ENCODE results near the gene TMEM97. TPM values are rescaled to one million over a fixed set of nuclear protein-coding genes. Genes with fewer than 3 reads are reported as not detected.
A peak's percentile ranks its signal among the peaks of the same experiment; 100 is the strongest.

The TMEM97 gene
- total RNA-seq, 1 donor from 2014 or later, result 60.9 TPM

GRCh38 chr17:28344435-28344901 lies 25.5 kb downstream of the TMEM97 start:
- no peak for DNase-seq (ENCODE audit: low spot score)
- Mint-ChIP-seq H3K27ac (no peak overlapping the region), H3K27me3 (ENCODE audit: insufficient read depth) (no peaks in the 10 kb centered on the region), H3K9me3 (no peaks in the 10 kb centered on the region), H3K4me1 (ENCODE audit: low read depth) (no peaks in the 10 kb centered on the region), H3K4me3 (no peak overlapping the region), H3K36me3 (ENCODE audit: low read depth) (peaks cover 45% of the 10 kb centered on the region)
- intact Hi-C loops (cut with micrococcal nuclease), result no loop called here

- Mint-ChIP-seq H3K36me3 (ENCODE audit: low read depth) (peaks cover 46% of the 10 kb centered on the region), H3K27ac (no peak overlapping the region), H3K9me3 (no peaks in the 10 kb centered on the region), H3K4me1 (ENCODE audit: low read depth) (no peaks in the 10 kb centered on the region), H3K4me3 (no peak overlapping the region), H3K27me3 (ENCODE audit: insufficient read depth) (no peaks in the 10 kb centered on the region)
- intact Hi-C loops (cut with micrococcal nuclease), result no loop called here
- no peak for DNase-seq (ENCODE audit: low spot score)
These were observed 26.6 kb downstream of the TMEM97 start for GRCh38 chr17:28345419-28346198.

GRCh38 chr17:28346199-28346580 lies 27.2 kb downstream of the TMEM97 start:
- Mint-ChIP-seq H3K9me3 (no peaks in the 10 kb centered on the region), H3K4me1 (ENCODE audit: low read depth) (no peaks in the 10 kb centered on the region), H3K27ac (no peak overlapping the region), H3K36me3 (ENCODE audit: low read depth) (peaks cover 50% of the 10 kb centered on the region), H3K27me3 (ENCODE audit: insufficient read depth) (no peaks in the 10 kb centered on the region), H3K4me3 (no peak overlapping the region)
- intact Hi-C loops (cut with micrococcal nuclease), result no loop called here
- no peak for DNase-seq (ENCODE audit: low spot score)

- Mint-ChIP-seq H3K4me1 (ENCODE audit: low read depth) (no peaks in the 10 kb centered on the region), H3K9me3 (no peaks in the 10 kb centered on the region), H3K4me3 (no peak overlapping the region), H3K27ac (no peak overlapping the region), H3K36me3 (ENCODE audit: low read depth) (peaks cover 56% of the 10 kb centered on the region), H3K27me3 (ENCODE audit: insufficient read depth) (no peaks in the 10 kb centered on the region)
- DNase-seq (ENCODE audit: low spot score), result no peak
- intact Hi-C loops (cut with micrococcal nuclease), result no loop called here
These were observed 27.8 kb downstream of the TMEM97 start for GRCh38 chr17:28346746-28347246.

- no peaks in the 10 kb centered on the region for H3K4me1 Mint-ChIP-seq (ENCODE audit: low read depth)
- no peak overlapping the region for H3K4me3 Mint-ChIP-seq
- no peaks in the 10 kb centered on the region for H3K9me3 Mint-ChIP-seq
- H3K27me3 Mint-ChIP-seq (ENCODE audit: insufficient read depth), result no peaks in the 10 kb centered on the region
- no peak overlapping the region for H3K27ac Mint-ChIP-seq
- intact Hi-C loops (cut with micrococcal nuclease), result no loop called here
- no peak for DNase-seq (ENCODE audit: low spot score)
- H3K36me3 Mint-ChIP-seq (ENCODE audit: low read depth), result peaks cover 54% of the 10 kb centered on the region
These were observed 28.4 kb downstream of the TMEM97 start for GRCh38 chr17:28347261-28347891.

- intact Hi-C loops (cut with micrococcal nuclease), result no loop called here
- Mint-ChIP-seq H3K27ac (no peak overlapping the region), H3K4me3 (no peak overlapping the region), H3K36me3 (ENCODE audit: low read depth) (peaks cover 57% of the 10 kb centered on the region), H3K4me1 (ENCODE audit: low read depth) (no peaks in the 10 kb centered on the region), H3K9me3 (no peaks in the 10 kb centered on the region), H3K27me3 (ENCODE audit: insufficient read depth) (no peaks in the 10 kb centered on the region)
- DNase-seq (ENCODE audit: low spot score), result no peak
These were observed 30.0 kb downstream of the TMEM97 start for GRCh38 chr17:28348979-28349378.

GRCh38 chr17:28350271-28350670 lies 31.3 kb downstream of the TMEM97 start:
- no peaks in the 10 kb centered on the region for H3K9me3 Mint-ChIP-seq
- intact Hi-C loops (cut with micrococcal nuclease), result no loop called here
- no peak overlapping the region for H3K4me3 Mint-ChIP-seq
- no peak for DNase-seq (ENCODE audit: low spot score)
- H3K36me3 Mint-ChIP-seq (ENCODE audit: low read depth), result peaks cover 58% of the 10 kb centered on the region
- peaks cover 6% of the 10 kb centered on the region for H3K4me1 Mint-ChIP-seq (ENCODE audit: low read depth)
- H3K27ac Mint-ChIP-seq, result no peak overlapping the region
- H3K27me3 Mint-ChIP-seq (ENCODE audit: insufficient read depth), result no peaks in the 10 kb centered on the region

- Mint-ChIP-seq H3K36me3 (ENCODE audit: low read depth) (peaks cover 56% of the 10 kb centered on the region), H3K27ac (peak within 1 kb of the TSS; percentile 92), H3K27me3 (ENCODE audit: insufficient read depth) (no peaks in the 10 kb centered on the region), H3K4me1 (ENCODE audit: low read depth) (peaks cover 32% of the 10 kb centered on the region), H3K4me3 (peak within 1 kb of the TSS; percentile 95), H3K9me3 (no peaks in the 10 kb centered on the region)
- intact Hi-C loops (cut with micrococcal nuclease), result loop anchor here (1.0 to 2.0 kb wide), 6 partner anchors 14 to 464 kb away; partner anchors contain the start of genes IFT20, LYRM9, SARM1 and TMEM97
- peak; percentile 97 for DNase-seq (ENCODE audit: low spot score)
These were observed 38.3 kb downstream of the TMEM97 start, which contains the start of gene POLDIP2 for GRCh38 chr17:28357061-28357900. Gene POLDIP2 (minus strand): TSS chr17:28357527. CDS start chr17:28357448, 79 bp downstream.

- intact Hi-C loops (cut with micrococcal nuclease), result loop anchor here (1.0 to 2.0 kb wide), 6 partner anchors 13 to 465 kb away; partner anchors contain the start of genes IFT20, LYRM9, SARM1 and TMEM97
- peak overlapping the region; percentile 92 for H3K27ac Mint-ChIP-seq
- no peaks in the 10 kb centered on the region for H3K27me3 Mint-ChIP-seq (ENCODE audit: insufficient read depth)
- H3K4me1 Mint-ChIP-seq (ENCODE audit: low read depth), result peaks cover 32% of the 10 kb centered on the region
- H3K4me3 Mint-ChIP-seq, result peak overlapping the region; percentile 95
- DNase-seq (ENCODE audit: low spot score), result no peak
- peaks cover 55% of the 10 kb centered on the region for H3K36me3 Mint-ChIP-seq (ENCODE audit: low read depth)
- no peaks in the 10 kb centered on the region for H3K9me3 Mint-ChIP-seq
These were observed 38.8 kb downstream of the TMEM97 start for GRCh38 chr17:28357901-28358197.

- Mint-ChIP-seq H3K27me3 (ENCODE audit: insufficient read depth) (no peaks in the 10 kb centered on the region), H3K9me3 (no peaks in the 10 kb centered on the region), H3K36me3 (ENCODE audit: low read depth) (peaks cover 25% of the 10 kb centered on the region), H3K27ac (no peak overlapping the region), H3K4me3 (no peak overlapping the region), H3K4me1 (ENCODE audit: low read depth) (peaks cover 5% of the 10 kb centered on the region)
- intact Hi-C loops (cut with micrococcal nuclease), result no loop called here
- no peak for DNase-seq (ENCODE audit: low spot score)
These were observed 44.2 kb downstream of the TMEM97 start for GRCh38 chr17:28363186-28363585.

GRCh38 chr17:28363776-28364650 lies 45.0 kb downstream of the TMEM97 start:
- Mint-ChIP-seq H3K4me1 (ENCODE audit: low read depth) (no peaks in the 10 kb centered on the region), H3K36me3 (ENCODE audit: low read depth) (peaks cover 23% of the 10 kb centered on the region), H3K9me3 (no peaks in the 10 kb centered on the region), H3K27me3 (ENCODE audit: insufficient read depth) (no peaks in the 10 kb centered on the region), H3K4me3 (no peak overlapping the region), H3K27ac (no peak overlapping the region)
- intact Hi-C loops (cut with micrococcal nuclease), result no loop called here
- no peak for DNase-seq (ENCODE audit: low spot score)

Measured in activated T-helper 1 cell treated with anti-CD3 and anti-CD28 coated beads, Interleukin-12 subunit alpha, Interleukin-12 subunit beta, Interleukin-2, Interleukin-4 antibody, amounts not matched to agents 30 ng/mL and 10 ng/mL and 1 ng/mL, durations not matched to agents 14 hours and 24 hours and 36 hours (primary cell).